Stimulated activated CD8-positive, alpha-beta memory T cell treated with anti-CD3 and anti-CD28 coated beads, Interleukin-12 subunit alpha, Interleukin-12 subunit beta, amount 100 ng/mL, for 1 hour (primary cell): Measurements from ENCODE around the gene STAMBP.
"Not testable (repeated sequence)": the region's sequence is repeated elsewhere in the genome, so short reads cannot be mapped to it uniquely, and the experiment has no call there.

Source experiments
- DNase-seq: peaks from one replicate; pipeline ENCODE4 v3.0.0-alpha.2; 2020; ENCODE audit warnings: low read depth

Gene STAMBP

DNA sequence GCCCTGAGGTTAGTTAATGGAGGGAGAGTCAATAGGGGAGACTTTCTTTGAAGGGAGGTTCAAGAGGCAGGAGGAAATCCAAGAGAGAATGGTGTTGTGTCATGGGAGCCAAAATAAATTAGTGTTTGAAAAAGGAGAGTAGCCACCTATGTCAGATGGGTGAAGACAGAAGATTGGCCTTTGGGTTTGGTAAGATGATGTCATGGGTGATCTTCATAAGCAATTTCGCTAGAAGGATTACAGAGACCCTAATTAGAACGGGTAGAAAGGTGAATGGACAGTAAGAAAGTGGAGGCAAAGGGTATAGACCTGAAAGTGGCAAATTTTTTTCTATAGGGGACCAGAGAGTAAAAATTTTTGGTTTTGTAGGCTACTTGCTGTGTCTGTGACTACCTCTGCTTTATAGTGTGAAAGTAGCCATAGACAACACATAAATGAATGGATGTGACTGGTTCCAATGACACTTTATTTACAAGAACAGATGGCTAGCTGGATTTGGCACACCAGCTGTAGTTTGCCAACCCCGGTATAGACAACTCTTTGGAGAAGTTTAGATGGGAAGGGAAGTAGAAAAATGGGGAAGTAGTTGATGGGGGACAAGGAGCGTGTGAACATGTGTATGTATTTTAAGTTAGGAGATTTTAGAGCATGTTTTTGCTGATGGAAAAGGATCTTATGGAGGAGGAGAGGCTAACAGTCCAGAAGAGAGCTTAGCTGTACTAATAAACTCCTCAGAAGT is 9.3 kb downstream of the STAMBP start:
- no peak for DNase-seq

DNA sequence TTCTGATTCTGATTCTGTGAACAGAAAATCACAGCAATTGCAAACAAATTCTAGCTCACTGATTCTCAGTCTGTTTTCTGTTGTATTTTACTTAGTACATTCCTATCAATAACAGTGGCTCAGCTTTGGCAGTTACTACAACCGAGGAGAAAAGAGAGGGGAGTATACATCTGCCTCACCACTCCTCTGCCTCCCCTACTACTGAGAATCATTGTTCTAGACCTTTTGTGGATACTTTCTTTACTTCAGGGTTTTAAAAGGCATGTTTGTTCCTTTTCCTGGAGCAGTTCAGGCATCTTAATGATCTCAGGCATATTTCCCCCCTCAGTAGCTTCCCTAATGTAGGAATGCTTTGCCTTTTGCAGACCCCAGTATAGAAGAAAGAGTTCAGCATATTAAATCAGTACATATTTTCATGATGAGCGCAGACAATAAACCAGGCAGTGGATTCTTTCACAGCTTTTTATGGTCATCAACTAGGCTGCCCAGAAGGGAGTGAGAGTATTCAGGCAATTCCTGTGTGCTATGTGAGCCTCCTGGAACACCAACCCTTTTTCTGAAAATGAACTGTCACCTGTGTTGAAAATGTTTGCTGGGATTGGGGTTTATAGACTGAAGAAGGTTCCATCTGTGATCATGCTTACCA is 10.3 kb downstream of the STAMBP start:
- no peak for DNase-seq

DNA sequence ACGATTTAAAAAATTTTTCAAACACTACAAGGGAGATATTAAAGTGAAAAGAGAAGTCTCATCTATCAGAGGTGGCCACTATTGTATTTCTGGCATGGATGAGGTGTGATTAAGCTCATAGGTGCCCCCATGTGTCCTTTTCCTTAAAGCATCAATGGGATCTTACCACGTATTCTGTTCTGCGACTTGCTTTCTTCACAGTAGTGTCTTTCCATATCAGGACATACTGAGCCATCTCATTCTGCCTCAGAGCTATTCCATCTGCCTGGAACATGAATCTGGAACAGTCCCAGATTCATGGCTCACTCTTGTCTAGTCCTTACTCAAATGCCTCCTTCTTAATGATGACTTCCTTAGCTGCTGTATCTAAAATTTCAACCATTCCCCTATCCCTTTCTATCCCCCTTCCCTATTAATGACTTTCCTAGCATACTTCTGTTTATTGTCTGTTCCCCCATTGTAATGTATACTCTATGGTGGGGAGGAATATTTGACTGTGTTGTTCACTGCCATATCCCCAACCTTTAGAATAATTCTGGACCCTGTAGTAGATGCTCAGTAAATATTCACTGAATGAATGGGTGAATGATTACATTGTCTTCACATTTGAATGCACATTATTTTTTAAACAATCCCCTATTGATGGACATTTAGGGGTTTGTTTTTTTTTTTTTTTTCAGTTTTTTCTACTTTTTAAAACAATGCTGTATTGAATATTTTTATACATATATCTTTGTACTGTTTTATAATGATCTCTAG is 11.1 kb downstream of the STAMBP start:
- DNase-seq: no peak

DNA sequence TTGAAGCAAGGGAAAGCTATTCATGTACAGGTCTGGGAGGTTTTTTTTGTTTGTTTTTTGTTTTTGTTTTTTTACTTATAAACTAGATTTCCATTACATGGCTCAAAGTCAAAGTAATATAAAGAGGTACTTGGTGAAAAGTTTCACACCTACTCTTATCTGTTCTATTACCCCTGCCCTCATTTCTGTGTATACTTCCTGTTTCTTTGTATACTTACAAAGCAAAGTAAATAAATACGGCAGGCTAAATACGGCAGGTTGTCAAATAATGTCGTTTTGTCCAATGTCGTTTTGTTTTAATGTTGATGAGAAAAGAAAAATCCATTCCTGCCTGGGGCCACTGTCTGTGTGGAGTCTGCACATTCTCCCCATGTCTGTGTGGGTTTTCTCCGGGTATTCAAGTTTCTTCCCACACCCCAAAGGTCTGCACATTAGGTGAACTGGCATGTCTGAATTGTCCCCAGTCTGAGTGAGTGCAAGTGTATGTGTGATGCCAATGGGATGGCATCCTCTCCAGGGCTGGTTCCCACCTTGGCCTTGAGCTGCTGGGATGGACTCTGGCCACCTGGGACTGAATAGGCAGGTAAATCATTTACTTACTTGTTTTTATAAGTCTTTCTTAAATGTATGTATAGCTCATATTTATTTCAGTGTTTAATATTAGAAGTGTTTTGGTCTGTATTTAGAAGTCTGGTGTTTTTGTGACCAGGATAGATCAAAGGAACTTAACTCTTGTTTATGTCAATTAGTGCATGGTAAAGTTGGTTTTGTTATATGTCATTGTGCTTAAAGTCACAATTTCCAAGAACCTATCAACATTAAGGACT is 13.4 kb downstream of the STAMBP start:
- DNase-seq: no peak

DNA sequence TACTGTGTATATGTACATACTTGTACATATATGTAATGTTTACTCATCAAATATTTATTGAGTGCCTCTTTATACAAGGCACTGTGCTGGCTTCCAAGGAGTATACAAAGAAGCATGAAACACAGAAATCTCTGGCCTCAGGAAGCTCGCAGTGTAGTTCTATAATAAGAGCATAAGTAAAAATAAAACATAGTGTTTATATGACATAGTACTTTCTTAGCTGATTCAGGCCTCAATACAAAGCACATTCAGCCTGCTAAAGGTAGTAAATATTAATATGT is 13.9 kb downstream of the STAMBP start:
- no peak for DNase-seq

DNA sequence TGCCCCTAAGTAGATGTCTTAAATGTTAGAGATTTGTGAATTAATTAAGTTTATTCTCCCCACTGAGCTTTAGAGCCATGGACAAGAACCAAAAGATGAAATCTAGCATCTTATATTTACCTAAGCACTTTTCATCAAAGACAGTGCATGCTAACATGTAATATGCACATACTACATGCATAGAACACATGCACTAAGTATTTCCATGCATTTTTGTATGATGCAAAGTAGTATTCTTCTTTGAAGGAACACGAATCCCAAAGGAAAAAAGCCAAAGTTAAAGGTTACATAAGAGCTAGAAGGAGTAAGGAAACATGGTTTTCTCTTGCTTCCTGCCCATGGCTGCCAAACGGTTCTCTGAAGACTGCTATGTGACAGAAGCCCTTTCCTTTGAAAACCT is 15.3 kb downstream of the STAMBP start:
- no peak for DNase-seq

- no peak for DNase-seq
Observed at GRCh38 chr2:73850009-73850408, 21.2 kb downstream of the STAMBP start.

DNA sequence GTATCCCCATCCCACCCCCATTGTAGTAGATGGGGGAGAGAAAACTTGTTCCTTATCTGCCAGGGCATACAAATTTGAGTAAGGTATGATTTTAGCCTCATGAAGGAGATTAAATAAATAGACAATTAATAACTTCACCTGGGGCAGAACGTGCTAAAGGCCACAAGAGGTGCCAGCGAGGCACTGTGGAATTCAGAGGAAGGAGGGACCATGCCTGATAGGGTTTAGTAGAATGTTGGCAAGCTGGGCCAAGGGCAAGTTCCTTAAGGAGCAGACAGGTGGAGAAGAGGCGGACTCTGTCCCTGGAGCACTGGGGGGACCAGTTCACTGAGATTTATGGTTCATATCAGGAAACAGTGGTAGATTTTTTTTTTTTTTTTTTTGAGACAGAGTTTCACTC is 22.5 kb downstream of the STAMBP start:
- DNase-seq: no peak

GRCh38 chr2:73852020-73852419 is 23.3 kb downstream of the STAMBP start:
- DNase-seq: no peak

GRCh38 chr2:73855526-73855925 is 26.8 kb downstream of the STAMBP start:
- no peak for DNase-seq

DNA sequence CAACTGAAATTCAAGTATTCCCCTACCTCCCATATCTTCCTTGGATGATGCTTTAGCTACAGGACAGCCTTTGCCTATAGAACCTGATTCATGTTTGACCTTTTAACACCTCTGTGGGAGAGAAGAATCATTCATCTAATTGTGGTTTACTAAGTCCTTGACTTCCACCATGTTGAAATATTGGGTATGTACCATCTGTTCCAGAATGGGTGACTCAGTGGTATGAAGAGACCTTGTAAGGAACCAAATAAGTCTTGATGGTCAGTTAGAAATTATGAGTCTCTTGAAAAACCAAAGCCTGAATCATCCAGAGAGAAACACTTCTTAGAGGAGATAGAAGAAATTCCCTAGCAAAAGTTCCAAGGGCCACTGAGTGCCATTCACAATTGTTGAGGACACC is 27.5 kb downstream of the STAMBP start:
- DNase-seq: no peak

GRCh38 chr2:73859721-73860586 is 31.2 kb downstream of the STAMBP start:
- DNase-seq: no peak

DNA sequence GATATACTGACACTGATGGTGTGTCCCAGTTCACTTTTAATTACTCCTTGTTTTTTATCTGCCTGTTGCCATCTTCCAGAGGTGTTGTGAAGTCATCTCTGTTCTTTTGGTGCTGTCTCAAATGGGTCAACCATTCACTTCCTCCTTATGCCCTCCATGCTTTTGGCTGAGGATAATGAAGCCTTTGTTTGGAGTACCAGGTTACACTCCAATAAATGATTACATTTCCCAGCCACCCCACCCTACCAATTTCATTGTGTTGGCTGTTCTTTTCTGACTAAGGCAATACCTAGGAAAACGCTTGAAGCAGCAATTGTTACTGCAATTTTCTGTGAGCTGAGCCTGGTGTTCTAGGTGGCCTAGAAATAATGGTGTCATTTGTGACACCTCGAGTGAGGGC is 34.2 kb downstream of the STAMBP start:
- DNase-seq: no peak

- DNase-seq: no peak
Observed at GRCh38 chr2:73868204-73868978, 39.6 kb downstream of the STAMBP start.

DNA sequence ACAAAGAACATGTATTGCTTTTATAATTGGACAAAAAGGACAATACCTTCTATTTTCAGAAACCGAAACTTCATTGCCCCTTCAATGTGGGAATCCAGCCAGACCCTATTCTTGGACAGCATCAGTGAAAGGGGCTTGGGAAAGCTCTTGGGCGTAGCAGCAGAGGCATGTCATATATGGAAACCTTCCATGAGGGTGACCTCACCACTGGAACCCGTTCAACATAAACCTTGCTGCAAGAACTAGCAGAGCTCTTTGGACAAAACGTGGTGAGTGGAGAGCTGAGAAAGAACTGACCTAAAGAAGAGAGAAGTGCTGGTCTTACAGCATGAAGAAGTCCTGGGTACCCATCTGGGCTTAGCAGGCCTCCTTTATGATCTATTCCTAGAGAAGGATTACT is 41.3 kb downstream of the STAMBP start:
- no peak for DNase-seq

DNA sequence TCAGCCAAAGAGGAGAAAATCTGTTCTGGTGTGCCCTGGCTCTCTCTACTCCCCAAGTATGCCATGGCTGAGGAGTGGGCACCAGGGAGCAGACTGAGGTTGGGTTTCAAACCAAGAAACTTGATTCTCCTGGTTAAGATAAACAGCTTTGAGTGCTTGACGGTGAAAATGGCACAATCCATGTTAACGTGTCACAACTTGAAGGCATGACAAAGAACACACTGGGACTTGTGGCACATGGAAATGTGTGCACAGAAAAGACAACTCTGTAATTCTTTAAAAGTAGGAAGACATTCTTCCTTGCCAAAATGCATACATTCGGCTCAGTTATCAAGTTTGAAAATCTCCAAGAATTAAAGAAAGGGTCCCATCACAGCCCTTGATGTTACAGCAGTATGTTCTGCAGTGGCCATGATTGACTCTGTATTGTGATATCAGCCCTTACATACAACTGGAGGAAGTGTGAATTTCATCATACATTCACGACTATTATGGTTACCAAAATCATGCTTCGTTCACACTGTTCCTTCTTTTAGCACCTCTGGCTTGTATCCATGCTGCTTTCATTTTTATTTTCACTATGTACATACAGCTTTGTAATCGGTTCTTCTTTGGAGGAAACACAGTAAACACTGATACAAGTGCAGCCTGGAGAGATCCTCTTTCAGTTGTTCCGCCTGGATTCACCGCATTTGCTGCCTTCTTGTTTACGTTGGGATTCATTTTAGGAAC is 48.5 kb downstream of the STAMBP start:
- DNase-seq: no peak

DNA sequence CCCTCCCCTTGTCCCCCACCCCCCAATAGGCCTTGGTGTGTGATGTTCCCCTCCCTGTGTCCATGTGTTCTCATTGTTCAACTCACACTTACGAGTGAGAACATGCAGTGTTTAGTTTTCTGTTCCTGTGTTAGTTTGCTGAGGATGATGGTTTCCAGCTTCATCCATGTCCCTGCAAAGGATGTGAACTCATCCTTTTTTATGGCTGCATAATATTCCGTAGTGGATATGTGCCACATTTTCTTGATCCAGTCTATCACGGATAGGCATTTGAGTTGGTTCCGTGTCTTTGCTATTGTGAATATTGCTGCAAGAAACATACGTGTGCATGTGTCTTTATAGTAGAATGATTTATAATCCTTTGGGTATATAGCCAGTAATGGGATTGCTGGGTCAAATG is 49.2 kb downstream of the STAMBP start:
- DNase-seq: not testable (repeated sequence)

GRCh38 chr2:73885406-73885805 is 56.6 kb downstream of the STAMBP start:
- DNase-seq: no peak

DNA sequence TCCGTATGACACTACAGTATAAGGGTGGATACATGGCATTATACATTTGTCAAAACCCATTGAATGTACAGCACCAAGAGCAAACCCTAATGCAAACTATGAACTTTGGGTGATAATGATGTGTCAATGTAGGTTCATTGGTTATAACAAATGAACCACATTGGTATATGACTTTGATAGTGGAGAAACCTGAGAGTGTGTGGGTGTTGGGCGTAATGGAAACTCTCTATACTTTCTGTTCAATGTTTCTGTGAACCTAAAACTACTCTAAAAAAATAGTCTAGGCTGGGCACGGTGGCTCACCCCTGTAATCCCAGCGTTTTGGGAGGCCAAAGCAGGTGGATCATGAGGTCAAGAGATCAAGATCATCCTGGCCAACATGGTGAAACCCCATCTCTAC is 57.6 kb downstream of the STAMBP start:
- no peak for DNase-seq
